ENCODE results near the gene ALG1L2.
"Not testable (repeated sequence)": the region's sequence is repeated elsewhere in the genome, so short reads cannot be mapped to it uniquely, and the experiment has no call there.

- not testable (repeated sequence) for TF ChIP-seq POLR2A (IDR thresholded peaks at IDR 0.05; ENCODE audit: low read length); GATA1 (IDR thresholded peaks at IDR 0.05; ENCODE audit: low read depth, low read length)
Measured at GRCh38 chr3:130146465-130146864, 64.8 kb downstream of the ALG1L2 start.

Data from erythroblast (primary cell).